ENCODE data around the gene CHERP.
"Not testable (repeated sequence)": the region's sequence is repeated elsewhere in the genome, so short reads cannot be mapped to it uniquely, and the experiment has no call there.

The CHERP gene

DNA sequence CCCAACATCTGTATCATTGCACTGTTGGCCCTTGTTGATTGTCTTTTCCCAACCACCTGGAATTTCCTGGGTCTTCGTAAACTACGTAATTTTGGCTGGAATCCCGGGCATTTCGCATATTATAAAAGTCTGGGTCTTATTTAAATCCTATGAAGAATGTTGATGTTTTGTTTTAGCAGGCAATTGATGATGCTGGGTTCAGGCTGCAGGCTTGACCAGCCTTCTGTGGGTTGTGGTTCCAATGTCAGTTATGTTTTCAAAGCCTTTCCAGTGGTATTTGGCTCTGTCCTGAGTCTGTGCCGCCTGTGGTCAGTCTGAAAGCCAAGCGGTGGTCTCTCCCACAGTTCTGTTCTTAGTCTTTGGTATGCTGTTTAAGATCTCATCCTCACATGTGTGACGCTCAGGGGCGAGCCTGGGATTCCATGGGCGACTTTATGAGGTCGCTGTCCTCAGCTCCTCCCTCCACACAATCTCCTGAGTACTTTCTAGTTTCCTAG is 17.6 kb upstream of the CHERP start:
- no peak for DNase-seq (ENCODE audit: low read depth)
- H3K4me3 ChIP-seq (ENCODE audit: low read depth, low read length) = no peak overlapping the region
- no peak for TF ChIP-seq CTCF (IDR thresholded peaks at IDR 0.05; ENCODE audit: insufficient read depth, low read depth, low read length, missing control alignments)

DNA sequence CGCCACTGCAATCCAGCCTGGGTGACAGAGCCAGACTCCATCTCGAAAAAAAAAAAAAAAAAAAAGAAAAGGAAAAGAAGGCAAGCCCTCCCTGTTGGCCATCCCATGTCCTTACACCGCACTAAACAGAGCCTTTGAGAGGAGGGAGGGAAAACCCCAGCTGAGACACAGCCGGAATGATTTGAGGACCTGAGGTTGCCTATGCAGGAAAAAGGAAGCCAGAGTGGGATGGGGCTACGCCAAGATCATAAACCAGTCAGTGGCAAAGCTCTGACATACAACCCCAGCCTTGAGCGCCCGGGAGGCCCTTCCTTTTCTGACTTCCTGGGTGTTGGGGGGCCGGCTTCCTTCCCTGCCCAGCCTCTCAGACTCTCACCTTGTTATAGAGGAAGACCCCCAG is 12.5 kb upstream of the CHERP start:
- TF ChIP-seq CTCF (IDR thresholded peaks at IDR 0.05; ENCODE audit: insufficient read depth, low read depth, low read length, missing control alignments) = no peak

DNA sequence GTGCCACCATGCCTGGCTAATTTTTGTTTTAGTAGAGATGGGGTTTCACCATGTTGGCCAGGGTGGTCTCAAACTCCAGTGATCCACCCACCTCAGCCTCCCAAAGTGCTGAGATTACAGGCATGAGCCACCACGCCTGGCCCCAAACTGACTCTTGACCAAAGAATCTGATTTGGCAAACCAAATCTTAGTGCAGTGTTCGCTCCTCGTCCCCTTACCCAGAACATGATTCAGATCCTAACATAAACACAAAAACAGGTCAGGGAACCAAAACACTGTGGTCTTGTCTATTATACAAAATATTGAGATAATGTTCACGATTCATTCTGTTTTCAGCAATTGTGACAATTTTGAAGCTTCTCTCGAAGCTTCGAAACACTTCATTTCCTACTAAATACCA is 9.7 kb upstream of the CHERP start:
- not testable (repeated sequence) for DNase-seq (ENCODE audit: low read depth)

More for the DNA sequence above, 12.5 kb upstream of the CHERP start:
- DNase-seq (ENCODE audit: low read depth) = no peak
- H3K4me3 ChIP-seq (ENCODE audit: low read depth, low read length) = no peak overlapping the region

DNA sequence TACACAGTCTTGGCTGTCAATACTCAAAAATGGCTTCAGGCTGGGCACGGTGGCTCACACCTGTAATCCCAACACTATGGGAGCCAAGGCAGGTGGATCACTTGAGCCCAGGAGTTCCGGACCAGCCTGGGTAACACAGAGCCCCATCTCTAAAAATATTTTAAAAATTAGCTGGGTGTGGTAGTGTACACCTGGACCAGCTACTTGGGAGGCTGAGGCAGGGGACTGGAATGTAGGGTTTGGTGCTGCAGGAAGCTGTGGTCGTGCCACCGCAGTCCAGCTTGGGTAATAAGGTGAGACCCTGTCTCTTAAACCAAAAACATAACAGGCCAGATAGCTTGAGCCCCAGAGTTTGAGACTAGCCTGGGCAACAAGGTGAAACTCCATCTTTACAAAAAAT is 6.7 kb upstream of the CHERP start:
- no peak for TF ChIP-seq CTCF (IDR thresholded peaks at IDR 0.05; ENCODE audit: insufficient read depth, low read depth, low read length, missing control alignments)
- no peak overlapping the region for H3K4me3 ChIP-seq (ENCODE audit: low read depth, low read length)
- DNase-seq (ENCODE audit: low read depth) = no peak

More for the DNA sequence above, 9.7 kb upstream of the CHERP start:
- not testable (repeated sequence) for H3K4me3 ChIP-seq (ENCODE audit: low read depth, low read length)

DNA sequence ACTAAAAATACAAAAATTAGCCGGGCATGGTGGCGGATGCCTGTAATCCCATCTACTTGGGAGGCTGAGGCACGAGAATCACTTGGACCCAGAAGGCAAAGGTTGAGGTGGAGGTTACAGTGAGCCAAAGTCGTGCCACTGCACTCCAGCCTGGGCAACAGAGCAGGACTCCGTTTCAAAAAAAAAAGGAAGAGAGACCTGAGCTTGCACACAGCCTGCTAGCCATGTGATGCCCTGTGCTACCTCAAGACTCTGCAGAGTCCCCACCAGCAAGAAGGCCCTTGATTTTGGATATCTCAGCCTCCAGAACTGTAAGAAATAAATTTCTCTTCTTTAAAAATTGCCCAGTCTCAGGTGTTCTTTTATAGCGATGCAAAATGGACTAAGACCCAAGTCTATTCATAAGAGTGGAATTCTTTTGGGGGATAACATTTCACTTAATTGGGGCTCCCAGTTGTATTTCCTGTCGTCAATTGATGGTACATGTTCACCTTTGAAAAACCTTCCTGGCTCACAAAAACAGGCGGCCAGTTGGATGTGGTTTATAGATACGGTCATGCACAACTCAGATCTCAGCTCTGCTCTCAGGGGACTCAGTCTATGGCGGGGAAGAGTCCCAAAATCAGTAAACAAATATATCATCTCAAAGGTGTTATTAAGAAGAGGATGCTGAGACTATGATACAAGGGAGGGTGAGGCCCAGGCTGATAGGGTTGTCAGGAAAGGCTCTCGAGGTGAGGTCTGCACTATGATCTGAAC is 2.4 kb upstream of the CHERP start:
- TF ChIP-seq CTCF (IDR thresholded peaks at IDR 0.05; ENCODE audit: insufficient read depth, low read depth, low read length, missing control alignments) = no peak
- H3K4me3 ChIP-seq (ENCODE audit: low read depth, low read length) = peak overlapping the region; percentile 15
- DNase-seq (ENCODE audit: low read depth) = peak; percentile 59

DNA sequence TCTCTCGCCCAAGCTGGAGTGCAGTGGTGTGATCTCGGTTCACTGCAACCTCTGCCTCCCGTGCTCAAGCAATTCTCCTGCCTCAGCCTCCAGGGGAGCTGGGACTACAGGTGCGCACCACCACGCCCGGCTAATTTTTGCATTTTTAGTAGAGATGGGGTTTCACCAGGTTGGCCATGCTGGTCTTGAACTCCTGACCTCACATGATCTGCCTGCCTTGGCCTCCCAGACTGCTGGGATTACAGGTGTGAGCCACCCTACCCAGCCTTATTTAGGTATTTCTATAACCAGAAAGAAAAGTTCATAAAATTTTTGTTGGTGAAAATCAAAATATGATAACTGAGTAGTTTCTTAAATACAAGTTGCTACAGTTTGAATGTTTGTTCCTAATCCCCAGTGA is 1.5 kb upstream of the CHERP start:
- DNase-seq (ENCODE audit: low read depth) = not testable (repeated sequence)
- H3K4me3 ChIP-seq (ENCODE audit: low read depth, low read length) = peak overlapping the region; percentile 81

GRCh38 chr19:16542910-16543472 is 754 bp upstream of the CHERP start:
- H3K4me3 ChIP-seq (ENCODE audit: low read depth, low read length) = peak overlapping the region; percentile 81
- peak; percentile 23 for DNase-seq (ENCODE audit: low read depth)
- TF ChIP-seq CTCF (IDR thresholded peaks at IDR 0.05; ENCODE audit: insufficient read depth, low read depth, low read length, missing control alignments) = no peak

- peak overlapping the region; percentile 81 for H3K4me3 ChIP-seq (ENCODE audit: low read depth, low read length)
- DNase-seq (ENCODE audit: low read depth) = peak; percentile 40
- no peak for TF ChIP-seq CTCF (IDR thresholded peaks at IDR 0.05; ENCODE audit: insufficient read depth, low read depth, low read length, missing control alignments)
Measured at GRCh38 chr19:16541526-16542044, 652 bp downstream of the CHERP start.
